Endothelial cell (in vitro differentiated cells): ENCODE results near the gene GRID1. TPM values are rescaled to one million over a fixed set of nuclear protein-coding genes. Genes with fewer than 3 reads are reported as not detected.

Experiments
- DNase-seq: peaks from one replicate; pipeline ENCODE4 v3.0.0; 2021; ENCODE audit warnings: low spot score
- H3K27ac Mint-ChIP-seq: one replicate; pipeline ENCODE4 v1.8.0; 2021; ENCODE audit warnings: mixed read lengths, inconsistent platforms; ENCODE audit not compliant: unreplicated experiment
- H3K27me3 Mint-ChIP-seq: one replicate; pipeline ENCODE4 v1.8.0; 2021; ENCODE audit warnings: mild to moderate bottlenecking, moderate library complexity, mixed read lengths, inconsistent platforms; ENCODE audit not compliant: unreplicated experiment
- H3K36me3 Mint-ChIP-seq: one replicate; pipeline ENCODE4 v1.8.0; 2021; ENCODE audit warnings: mild to moderate bottlenecking, low read depth, mixed read lengths, inconsistent platforms; ENCODE audit not compliant: unreplicated experiment
- H3K4me1 Mint-ChIP-seq: one replicate; pipeline ENCODE4 v1.8.0; 2021; ENCODE audit warnings: mild to moderate bottlenecking, mixed read lengths, inconsistent platforms; ENCODE audit not compliant: unreplicated experiment
- H3K4me3 Mint-ChIP-seq: one replicate; pipeline ENCODE4 v1.8.0; 2021; ENCODE audit warnings: mild to moderate bottlenecking, mixed read lengths, inconsistent platforms; ENCODE audit not compliant: unreplicated experiment
- H3K9me3 Mint-ChIP-seq: one replicate; pipeline ENCODE4 v1.8.0; 2021; ENCODE audit warnings: mixed read lengths, inconsistent platforms; ENCODE audit not compliant: unreplicated experiment
- CTCF ChIP-seq: fragments of 200-600 bp; sonication (generic); IDR thresholded peaks from one replicate; pipeline ENCODE4 v1.5.0; 2021; ENCODE audit warnings: antibody characterized with exemption; ENCODE audit not compliant: unreplicated experiment
- total RNA-seq: library from RNA; stranded (reverse); fragmentation: NEBNext Ultra II Directional; extraction: Animal tissue kit (Norgen Biotek cat#: 25700); gene quantifications from one replicate; pipeline ENCODE4 v1.2.1, GENCODE V29; 2021; ENCODE audit not compliant: unreplicated experiment

Gene GRID1
- total RNA-seq, 1 donor from 2014 or later = 0.26 TPM

DNA sequence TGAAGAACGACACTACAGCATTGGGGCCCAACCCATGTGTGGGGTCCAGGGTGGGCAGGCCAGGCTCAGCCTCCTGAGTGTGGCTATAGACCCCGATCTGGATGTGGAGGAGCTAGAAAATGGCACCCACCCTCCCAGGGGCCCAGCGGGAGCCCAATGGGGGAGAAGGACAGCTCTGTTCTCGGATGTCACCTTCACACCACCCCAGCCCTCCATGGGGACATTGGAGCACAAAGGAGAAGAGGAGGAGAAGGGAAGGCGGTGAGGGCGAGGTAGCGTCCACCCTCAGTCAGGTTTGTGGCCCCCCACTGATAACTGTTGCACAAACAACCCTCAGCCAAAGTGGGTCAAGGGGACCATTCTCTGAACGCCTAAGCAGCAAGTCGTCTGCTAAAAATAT lies 509.3 kb downstream of the GRID1 start:
- H3K27me3 Mint-ChIP-seq = peaks cover 11% of the 10 kb centered on the region

GRCh38 chr10:85851934-85852333 lies 514.7 kb downstream of the GRID1 start:
- H3K36me3 Mint-ChIP-seq = peaks cover 11% of the 10 kb centered on the region
- no peak for DNase-seq
- no peak overlapping the region for H3K27ac Mint-ChIP-seq
- peaks cover 32% of the 10 kb centered on the region for H3K9me3 Mint-ChIP-seq
- TF ChIP-seq CTCF = no peak
- H3K4me1 Mint-ChIP-seq = no peaks in the 10 kb centered on the region
- peaks cover 11% of the 10 kb centered on the region for H3K27me3 Mint-ChIP-seq
- no peak overlapping the region for H3K4me3 Mint-ChIP-seq

More for the DNA sequence above, 509.3 kb downstream of the GRID1 start:
- Mint-ChIP-seq H3K4me1 (peaks cover 2% of the 10 kb centered on the region), H3K36me3 (peaks cover 23% of the 10 kb centered on the region), H3K27ac (no peak overlapping the region), H3K4me3 (no peak overlapping the region), H3K9me3 (peaks cover 26% of the 10 kb centered on the region)
- TF ChIP-seq CTCF = no peak
- no peak for DNase-seq

DNA sequence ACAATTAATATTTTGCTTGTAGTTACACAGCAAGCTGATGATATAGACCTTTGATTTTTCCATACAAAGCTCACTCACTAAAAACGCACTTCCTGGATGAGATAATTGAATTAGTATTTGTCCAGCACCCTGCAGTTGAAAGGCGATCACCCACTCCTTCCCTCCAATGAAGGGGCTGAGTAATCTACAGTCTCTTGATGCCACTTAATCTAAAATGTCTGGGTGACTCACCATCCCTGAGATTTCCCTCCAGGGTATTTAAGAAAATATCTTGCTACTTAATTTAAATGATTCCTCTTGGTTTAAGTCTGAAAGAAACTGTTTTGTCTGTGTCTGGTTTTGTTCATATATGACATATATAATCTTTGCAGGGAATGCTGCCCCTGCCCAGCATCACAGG lies 515.3 kb downstream of the GRID1 start:
- no peaks in the 10 kb centered on the region for H3K4me1 Mint-ChIP-seq
- H3K9me3 Mint-ChIP-seq = peaks cover 28% of the 10 kb centered on the region
- no peak for TF ChIP-seq CTCF
- no peak for DNase-seq
- H3K27ac Mint-ChIP-seq = no peak overlapping the region
- no peak overlapping the region for H3K4me3 Mint-ChIP-seq
- H3K36me3 Mint-ChIP-seq = peaks cover 6% of the 10 kb centered on the region
- H3K27me3 Mint-ChIP-seq = peaks cover 11% of the 10 kb centered on the region

DNA sequence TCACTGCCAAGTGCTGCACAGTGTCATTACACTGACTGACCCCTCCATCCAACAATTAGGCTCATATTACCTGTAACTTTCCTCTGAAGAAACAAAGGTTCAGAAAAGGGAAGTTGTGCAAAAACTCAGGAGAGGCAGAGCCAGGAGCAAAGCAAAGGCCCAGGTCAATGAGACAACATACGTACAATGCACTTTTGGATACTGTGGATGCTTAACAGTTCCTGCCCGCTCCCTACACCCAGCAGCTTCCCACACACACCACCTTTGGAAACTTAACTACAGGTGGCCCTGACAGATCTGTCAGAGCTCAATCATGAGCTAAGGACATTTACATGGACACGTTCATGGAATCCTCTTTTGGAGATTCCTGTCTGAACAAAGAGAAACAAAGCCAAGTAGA lies 515.9 kb downstream of the GRID1 start:
- TF ChIP-seq CTCF = no peak
- no peak for DNase-seq
- Mint-ChIP-seq H3K36me3 (peaks cover 5% of the 10 kb centered on the region), H3K9me3 (peaks cover 28% of the 10 kb centered on the region), H3K27me3 (peaks cover 10% of the 10 kb centered on the region), H3K4me1 (no peaks in the 10 kb centered on the region), H3K27ac (no peak overlapping the region), H3K4me3 (no peak overlapping the region)

DNA sequence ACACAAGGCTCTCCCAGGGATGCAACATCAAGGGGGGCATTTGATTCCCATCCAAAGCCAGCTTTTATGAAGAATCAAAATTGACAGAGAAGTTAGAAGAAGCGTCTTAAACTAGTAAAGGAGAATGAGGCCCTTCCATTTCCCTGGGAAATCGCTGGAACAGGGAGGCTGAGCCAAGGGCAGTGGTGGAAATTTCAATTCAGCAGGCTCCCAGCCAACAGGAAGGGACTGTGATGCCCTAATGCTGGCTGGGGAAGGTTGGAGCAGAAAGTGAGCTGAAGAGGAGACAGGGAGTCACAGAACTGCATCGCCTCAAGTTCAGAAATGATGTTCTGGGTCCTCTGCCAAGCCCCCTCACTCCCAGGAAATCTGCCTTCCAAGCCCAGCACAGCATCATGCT lies 517.3 kb downstream of the GRID1 start:
- no peak overlapping the region for H3K27ac Mint-ChIP-seq
- no peak overlapping the region for H3K4me3 Mint-ChIP-seq
- peaks cover 5% of the 10 kb centered on the region for H3K36me3 Mint-ChIP-seq
- no peak for TF ChIP-seq CTCF
- peaks cover 10% of the 10 kb centered on the region for H3K27me3 Mint-ChIP-seq
- H3K9me3 Mint-ChIP-seq = peaks cover 25% of the 10 kb centered on the region
- no peak for DNase-seq
- H3K4me1 Mint-ChIP-seq = no peaks in the 10 kb centered on the region
